ENCODE results near the gene KCNJ3.
"Not testable (repeated sequence)": the region's sequence is repeated elsewhere in the genome, so short reads cannot be mapped to it uniquely, and the experiment has no call there.

Gene KCNJ3

DNA sequence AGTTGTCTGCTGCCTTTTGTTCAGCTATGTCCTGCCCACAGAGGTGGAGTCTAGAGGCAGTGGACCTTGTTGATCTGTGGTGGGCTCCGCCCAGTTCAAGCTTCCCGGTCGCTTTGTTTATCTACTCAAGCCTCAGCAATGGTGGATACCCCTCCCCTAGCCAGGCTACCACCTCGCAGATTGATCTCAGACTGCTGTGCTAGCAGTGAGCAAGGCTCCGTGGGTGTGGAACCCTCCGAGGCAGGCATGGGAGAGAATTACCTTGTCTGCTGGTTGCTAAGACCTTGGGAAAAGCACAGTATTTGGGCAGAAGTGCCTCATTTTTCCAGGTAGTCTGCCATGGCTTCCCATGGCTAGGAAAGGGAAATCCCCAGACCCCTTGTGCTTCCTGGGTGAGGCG, 146.0 kb downstream of the KCNJ3 start:
- DNase-seq (ENCODE audit: low read depth in 3 of 3, low spot score in 1 of 3), result no peak

DNA sequence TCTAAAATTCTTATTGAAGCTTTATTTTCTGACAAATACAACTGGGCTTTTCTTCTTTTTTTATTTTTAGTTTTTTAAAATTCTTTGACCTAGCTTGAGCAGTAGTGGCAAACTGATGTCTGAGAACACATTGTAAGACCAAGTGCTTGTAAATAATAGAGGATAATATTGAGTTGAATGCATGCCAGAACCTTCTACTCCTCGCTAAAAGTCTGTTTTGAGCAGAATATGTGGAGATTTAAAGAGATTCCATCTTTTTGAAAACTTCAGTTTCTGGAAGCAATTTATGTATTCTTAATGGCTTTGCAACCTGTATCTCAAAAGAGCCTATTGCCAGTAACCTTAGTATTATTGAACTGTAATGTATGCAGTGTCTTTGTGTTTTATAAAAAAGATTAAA, 148.3 kb downstream of the KCNJ3 start:
- DNase-seq (ENCODE audit: low read depth in 3 of 3, low spot score in 1 of 3), result no peak

DNA sequence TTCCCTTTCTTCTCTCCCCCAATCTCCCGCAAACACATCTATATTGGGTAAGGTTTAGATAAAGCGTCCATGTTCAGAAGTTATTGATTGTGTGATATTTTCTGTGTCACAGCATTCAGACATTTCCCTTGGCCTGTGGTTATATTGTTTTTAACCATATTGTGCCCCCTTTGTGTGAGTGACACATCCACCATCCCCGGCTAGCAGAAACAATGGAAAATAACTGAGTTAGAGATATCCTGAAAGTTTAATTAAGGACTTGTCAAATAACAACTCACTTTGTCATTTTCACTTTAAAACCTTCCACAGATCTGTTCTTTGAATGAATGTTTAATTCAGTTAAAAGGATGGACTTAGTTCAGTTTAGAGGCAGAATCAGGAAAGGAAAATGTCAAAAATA, 151.0 kb downstream of the KCNJ3 start:
- DNase-seq (ENCODE audit: low read depth in 3 of 3, low spot score in 1 of 3), result no peak

DNA sequence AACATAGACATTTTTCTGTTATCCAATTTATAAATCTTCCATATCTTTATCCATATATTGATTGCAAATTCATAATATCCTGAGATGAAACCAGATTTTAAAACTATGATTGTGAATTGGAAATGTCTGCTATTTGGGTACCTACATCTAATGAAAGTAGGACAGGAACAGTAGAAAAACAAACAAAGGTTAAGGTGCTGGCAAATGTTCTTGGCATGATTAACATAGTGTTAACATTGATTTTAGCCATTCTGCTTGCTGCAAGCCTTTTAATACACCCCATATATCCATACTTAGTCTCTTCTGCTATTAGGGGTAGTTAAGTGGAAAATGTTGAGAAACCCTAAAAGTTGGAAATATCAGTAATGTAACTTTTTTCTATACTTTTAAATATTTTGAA, 152.0 kb downstream of the KCNJ3 start:
- DNase-seq (ENCODE audit: low read depth in 3 of 3, low spot score in 1 of 3), result no peak

DNA sequence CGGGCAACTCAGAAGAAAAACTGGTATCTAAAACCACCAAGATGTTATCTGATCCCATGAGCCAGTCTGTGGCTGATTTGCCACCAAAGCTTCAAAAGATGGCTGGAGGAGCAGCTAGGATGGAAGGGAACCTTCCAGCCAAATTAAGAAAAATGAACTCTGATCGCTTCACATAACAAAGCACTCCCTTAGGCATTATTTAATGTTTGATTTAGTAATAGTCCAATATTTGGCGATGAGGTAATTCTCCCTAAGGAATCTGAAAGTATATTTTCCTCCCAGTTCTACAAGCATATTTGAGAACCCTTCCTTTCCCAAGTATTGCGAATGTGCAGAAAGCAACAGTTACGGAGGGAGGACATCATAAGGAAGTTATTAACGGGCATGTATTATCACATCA, 156.6 kb downstream of the KCNJ3 start:
- DNase-seq (ENCODE audit: low read depth in 3 of 3, low spot score in 1 of 3), result no peak

DNA sequence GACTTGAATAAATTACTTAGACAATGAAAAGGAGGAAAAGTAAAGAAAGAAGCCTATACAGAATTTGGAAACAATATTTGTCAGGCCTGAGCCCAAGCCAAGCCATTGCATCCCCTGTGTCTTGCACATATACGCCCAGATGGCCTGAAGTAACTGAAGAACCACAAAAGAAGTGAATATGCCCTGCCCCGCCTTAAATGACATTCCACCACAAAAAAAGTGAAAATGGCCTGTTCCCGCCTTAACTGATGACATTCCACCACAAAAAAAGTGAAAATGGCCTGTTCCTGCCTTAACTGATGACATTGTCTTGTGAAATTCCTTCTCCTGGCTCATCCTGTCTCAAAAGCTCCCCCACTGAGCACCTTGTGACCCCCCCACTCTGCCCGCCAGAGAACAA, 168.7 kb downstream of the KCNJ3 start:
- DNase-seq (ENCODE audit: low read depth in 3 of 3, low spot score in 1 of 3), result not testable (repeated sequence)

DNA sequence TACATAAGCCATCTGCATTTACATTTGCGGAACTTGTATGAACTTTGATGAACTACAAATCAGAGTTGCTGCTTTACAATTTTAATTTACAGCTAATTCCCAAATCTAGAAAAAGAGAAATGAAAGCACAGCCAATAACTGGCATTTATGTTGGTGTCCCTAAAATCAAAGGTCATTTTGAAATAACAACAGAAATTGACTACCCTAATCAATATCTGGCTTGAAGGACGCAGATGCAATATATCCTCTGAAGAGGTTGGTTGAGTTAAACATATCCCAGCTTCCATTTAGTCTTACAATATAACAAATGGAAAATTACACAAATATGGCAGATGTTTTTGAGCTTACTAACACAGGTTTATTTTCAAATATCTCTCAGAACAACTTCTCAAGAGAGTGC, 177.5 kb downstream of the KCNJ3 start:
- DNase-seq (ENCODE audit: low read depth in 3 of 3, low spot score in 1 of 3), result no peak

DNA sequence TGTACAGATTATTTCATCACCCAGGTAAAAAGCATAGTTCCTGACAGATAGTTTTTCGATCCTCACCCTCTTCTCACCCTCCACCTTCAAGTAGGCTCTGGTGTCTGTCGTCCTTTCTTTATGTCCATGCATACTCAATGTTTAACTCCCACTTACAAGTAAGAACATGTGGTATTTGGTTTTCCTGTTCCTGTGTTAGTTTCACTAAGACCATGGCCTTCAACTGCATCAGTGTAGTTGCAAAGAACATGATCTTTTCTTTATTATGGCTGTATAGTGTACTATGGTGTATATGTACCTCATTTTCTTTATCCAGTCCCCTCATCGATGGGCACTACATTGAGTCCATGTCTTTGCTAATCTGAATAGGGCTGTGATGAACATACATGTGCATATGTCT, 184.2 kb downstream of the KCNJ3 start:
- DNase-seq (ENCODE audit: low read depth in 3 of 3, low spot score in 1 of 3), result no peak

DNA sequence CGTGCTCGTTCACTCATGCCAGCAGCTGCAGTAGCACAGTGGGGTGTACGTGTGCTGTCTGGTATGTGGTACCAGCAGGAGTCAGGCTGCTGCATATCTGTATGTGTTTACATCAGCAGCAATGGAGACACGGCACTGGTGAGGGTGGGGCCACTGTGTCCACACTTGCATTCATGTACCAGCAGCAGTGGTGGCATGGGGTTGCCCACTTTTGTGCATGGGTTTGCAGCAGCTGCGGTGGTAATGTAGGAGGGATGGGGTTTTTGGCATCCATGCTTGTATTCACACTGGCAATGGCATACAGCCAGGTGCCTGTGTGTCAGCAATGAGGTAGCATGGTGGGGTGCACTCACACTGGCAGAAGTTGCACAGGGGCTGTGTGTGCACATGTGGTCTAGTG, 187.8 kb downstream of the KCNJ3 start:
- DNase-seq (ENCODE audit: low read depth in 3 of 3, low spot score in 1 of 3), result no peak

DNA sequence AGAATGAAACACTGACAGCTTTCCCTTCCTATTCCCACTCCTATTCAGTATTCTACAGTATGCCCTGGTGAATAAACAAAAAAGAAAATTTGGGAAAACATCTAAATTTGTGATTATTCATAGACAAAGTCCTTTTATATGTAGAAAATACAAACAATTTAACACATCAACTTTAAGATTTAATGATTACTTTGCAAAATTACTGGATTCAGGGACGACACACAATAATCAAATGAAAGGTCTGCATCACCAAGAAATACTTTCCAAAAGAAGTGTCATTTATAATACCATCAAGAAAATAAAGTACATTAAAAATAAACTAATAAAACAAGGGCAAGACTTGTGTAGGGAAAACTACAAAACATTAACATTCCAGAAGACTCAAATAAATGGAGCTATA, 199.8 kb downstream of the KCNJ3 start:
- DNase-seq (ENCODE audit: low read depth in 3 of 3, low spot score in 1 of 3), result no peak

DNA sequence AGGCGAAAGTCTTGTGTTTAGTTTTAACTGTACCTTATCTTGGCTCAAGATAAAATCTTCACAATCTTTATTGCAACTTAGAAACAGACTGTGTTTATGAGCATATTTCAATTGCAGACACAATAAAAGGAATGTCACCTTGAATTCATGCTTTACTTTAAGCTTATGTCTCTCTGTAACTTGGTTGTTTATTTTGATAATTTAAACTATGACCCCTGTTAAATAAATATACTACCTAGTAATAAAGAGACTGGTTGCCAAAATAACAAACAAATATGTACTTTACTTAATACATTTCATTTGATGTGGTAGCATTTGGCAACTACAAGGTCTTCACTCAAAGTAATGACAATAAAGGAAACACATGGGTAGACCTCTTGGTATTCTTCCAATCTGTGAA, 202.6 kb downstream of the KCNJ3 start:
- no peak for DNase-seq (ENCODE audit: low read depth in 3 of 3, low spot score in 1 of 3)

All from stimulated activated CD4-positive, alpha-beta T cell treated with anti-CD3 and anti-CD28 coated beads, TNF-alpha, amount 100 ng/mL, for 1 hour (primary cell).